ENCODE measurements around the gene KMT5C.

DNA sequence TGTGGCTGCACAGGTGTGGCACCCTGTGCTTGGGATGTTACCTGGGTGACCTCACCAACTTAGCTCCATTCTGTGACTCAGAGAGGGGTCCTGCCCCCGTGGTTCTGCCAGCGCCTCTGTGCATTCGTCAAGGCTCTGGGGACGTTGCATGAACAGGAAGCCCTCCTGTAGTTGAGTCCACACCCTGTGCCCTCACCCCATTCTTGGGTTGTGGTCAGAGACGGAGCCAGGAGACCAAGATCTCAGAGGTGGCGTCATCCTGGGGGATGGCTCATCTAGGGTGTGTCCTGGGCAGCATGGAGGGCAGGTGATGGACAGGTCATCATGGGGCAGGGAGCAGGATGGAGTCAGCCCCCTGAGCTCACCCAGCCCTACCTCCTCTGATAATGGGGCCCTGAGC, 12.4 kb downstream of the KMT5C start:
- TF ChIP-seq EZH2phosphoT487 (IDR thresholded peaks at IDR 0.05; ENCODE audit: borderline replicate concordance) = no peak
- TF ChIP-seq, protein P1, sequence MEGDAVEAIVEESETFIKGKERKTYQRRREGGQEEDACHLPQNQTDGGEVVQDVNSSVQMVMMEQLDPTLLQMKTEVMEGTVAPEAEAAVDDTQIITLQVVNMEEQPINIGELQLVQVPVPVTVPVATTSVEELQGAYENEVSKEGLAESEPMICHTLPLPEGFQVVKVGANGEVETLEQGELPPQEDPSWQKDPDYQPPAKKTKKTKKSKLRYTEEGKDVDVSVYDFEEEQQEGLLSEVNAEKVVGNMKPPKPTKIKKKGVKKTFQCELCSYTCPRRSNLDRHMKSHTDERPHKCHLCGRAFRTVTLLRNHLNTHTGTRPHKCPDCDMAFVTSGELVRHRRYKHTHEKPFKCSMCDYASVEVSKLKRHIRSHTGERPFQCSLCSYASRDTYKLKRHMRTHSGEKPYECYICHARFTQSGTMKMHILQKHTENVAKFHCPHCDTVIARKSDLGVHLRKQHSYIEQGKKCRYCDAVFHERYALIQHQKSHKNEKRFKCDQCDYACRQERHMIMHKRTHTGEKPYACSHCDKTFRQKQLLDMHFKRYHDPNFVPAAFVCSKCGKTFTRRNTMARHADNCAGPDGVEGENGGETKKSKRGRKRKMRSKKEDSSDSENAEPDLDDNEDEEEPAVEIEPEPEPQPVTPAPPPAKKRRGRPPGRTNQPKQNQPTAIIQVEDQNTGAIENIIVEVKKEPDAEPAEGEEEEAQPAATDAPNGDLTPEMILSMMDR (conservative IDR thresholded peaks at IDR 0.05; ENCODE audit: low read length) = no peak
